Activated CD4-positive, alpha-beta T cell treated with anti-CD3 and anti-CD28 coated beads for 36 hours (primary cell): ENCODE data around the gene MAP3K3. TPM values are rescaled to one million over a fixed set of nuclear protein-coding genes. Genes with fewer than 3 reads are reported as not detected.

Experiments
- ATAC-seq: fragments of 200-7000 bp; cut with Tn5 transposase; one replicate; pipeline ENCODE4 v1.10.0; 2021; ENCODE audit warnings: mild to moderate bottlenecking, moderate library complexity
- CTCF ChIA-PET: fragments of 350-600 bp; sonication (Branson Sonifier 250); formaldehyde crosslinking; loops from one replicate; lab custom pipeline; 2021; ENCODE audit warnings: antibody characterized with exemption; lab: Charles Lee
- POLR2A ChIA-PET: fragments of 350-600 bp; sonication (Branson Sonifier 250); formaldehyde crosslinking; loops from one replicate; lab custom pipeline; 2021; ENCODE audit warnings: antibody characterized with exemption, inconsistent platforms; lab: Charles Lee
- DNase-seq: peaks from one replicate; pipeline ENCODE4 v3.0.0-alpha.2; 2020
- H3K27ac Mint-ChIP-seq: one replicate; pipeline ENCODE4 v1.8.0; 2021; ENCODE audit warnings: mixed read lengths
- H3K27me3 Mint-ChIP-seq: one replicate; pipeline ENCODE4 v1.8.0; 2021; ENCODE audit warnings: mixed read lengths
- H3K36me3 Mint-ChIP-seq: one replicate; pipeline ENCODE4 v1.8.0; 2021; ENCODE audit warnings: low read depth, mixed read lengths
- H3K4me1 Mint-ChIP-seq: one replicate; pipeline ENCODE4 v1.8.0; 2021; ENCODE audit warnings: mixed read lengths
- H3K4me3 Mint-ChIP-seq: one replicate; pipeline ENCODE4 v1.8.0; 2021; ENCODE audit warnings: mild to moderate bottlenecking, moderate library complexity, mixed read lengths
- H3K9me3 Mint-ChIP-seq: one replicate; pipeline ENCODE4 v1.8.0; 2021; ENCODE audit warnings: low read depth, mixed read lengths
- intact Hi-C, 2 experiments: fragments of 100-400 bp; cut with DNase I in 1 of 2; cut with micrococcal nuclease in 1 of 2; formaldehyde crosslinking; loops; one replicate each; pipeline versions ENCODE4 v1.14.2 to v1.15.1; 2022 to 2024; cut with DNase I, micrococcal nuclease
- total RNA-seq, 2 experiments: library from RNA; stranded (reverse); gene quantifications; one replicate each; pipeline ENCODE4 v1.2.3, GENCODE V29; 2021

The MAP3K3 gene
- total RNA-seq, 2 experiments from 2014 or later, result 22.4 to 22.9 TPM

DNA sequence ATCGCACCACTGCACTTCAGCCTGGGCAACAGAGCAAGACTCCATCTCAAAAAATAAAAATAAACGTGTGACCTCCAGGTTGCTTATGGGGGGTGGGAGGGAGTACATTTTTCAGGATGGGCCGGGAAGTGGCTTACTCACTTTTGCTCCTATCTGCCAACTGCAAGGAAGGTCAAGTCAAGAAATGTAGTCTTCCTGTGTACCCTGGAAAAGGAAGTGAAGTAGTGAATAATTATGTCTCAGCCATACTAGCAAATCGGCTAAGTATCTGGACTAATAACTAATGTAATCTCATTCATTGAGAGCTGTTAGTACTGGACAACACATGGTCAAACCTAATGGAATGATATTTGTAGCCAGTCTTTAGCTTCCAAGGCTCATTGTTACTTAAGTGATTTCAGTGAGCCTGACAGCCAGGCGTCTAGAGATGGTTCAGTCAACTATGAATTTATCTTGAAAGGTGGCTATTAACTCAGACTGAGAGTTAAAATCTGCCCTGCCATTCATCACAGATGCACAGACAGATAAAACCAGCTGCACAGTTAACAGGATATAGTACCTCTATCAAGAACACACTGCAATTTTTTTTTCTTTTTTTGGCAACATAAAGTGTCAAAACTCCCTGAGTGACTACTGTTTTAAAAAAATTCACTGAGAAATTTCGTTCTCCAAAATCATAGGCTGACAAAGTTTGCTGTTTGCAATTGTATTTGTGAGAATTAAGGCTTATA, 25.2 kb upstream of the MAP3K3 start:
- peaks cover 29% of the 10 kb centered on the region for H3K4me1 Mint-ChIP-seq
- H3K9me3 Mint-ChIP-seq, result no peaks in the 10 kb centered on the region
- no peaks in the 10 kb centered on the region for H3K27me3 Mint-ChIP-seq
- CTCF ChIA-PET, result interaction anchor here (0.6 to 1.6 kb wide), 3 partner anchors 46 to 264 kb away, joined by 3 read pairs; no protein-coding TSS in a partner anchor
- H3K4me3 Mint-ChIP-seq, result no peak overlapping the region
- POLR2A ChIA-PET, result interaction anchor here (0.5 to 1.0 kb wide), 2 partner anchors 15 to 46 kb away, joined by 3 to 4 read pairs; no protein-coding TSS in a partner anchor
- peak overlapping the region; percentile 13 for H3K27ac Mint-ChIP-seq
- DNase-seq (no peak), ATAC-seq (no peak)
- H3K36me3 Mint-ChIP-seq, result peaks cover 3% of the 10 kb centered on the region
- intact Hi-C loops, result no loop called here

GRCh38 chr17:63598281-63598680, 23.9 kb upstream of the MAP3K3 start:
- no peaks in the 10 kb centered on the region for H3K9me3 Mint-ChIP-seq
- DNase-seq (no peak), ATAC-seq (peak; percentile 19)
- H3K36me3 Mint-ChIP-seq, result peaks cover 7% of the 10 kb centered on the region
- ChIA-PET CTCF (no interaction called here), POLR2A (no interaction called here)
- H3K4me3 Mint-ChIP-seq, result no peak overlapping the region
- intact Hi-C loops, result no loop called here
- H3K27ac Mint-ChIP-seq, result no peak overlapping the region
- H3K4me1 Mint-ChIP-seq, result peaks cover 31% of the 10 kb centered on the region
- H3K27me3 Mint-ChIP-seq, result no peaks in the 10 kb centered on the region

- peaks cover 9% of the 10 kb centered on the region for H3K36me3 Mint-ChIP-seq
- H3K27ac Mint-ChIP-seq, result peak within 1 kb of the TSS; percentile 95
- ChIA-PET CTCF (interaction anchor here (0.8 to 2.7 kb wide), 3 partner anchors 10 to 173 kb away, joined by 3 to 21 read pairs (median 4); no protein-coding TSS in a partner anchor), POLR2A (interaction anchor here (1.2 kb wide), 1 partner anchor 50 kb away, joined by 4 read pairs; the partner anchor contains the start of gene DCAF7)
- peak; percentile 87 for DNase-seq
- peak within 1 kb of the TSS; percentile 97 for H3K4me3 Mint-ChIP-seq
- peaks cover 31% of the 10 kb centered on the region for H3K4me1 Mint-ChIP-seq
- H3K9me3 Mint-ChIP-seq, result no peaks in the 10 kb centered on the region
- intact Hi-C loops, result loop anchor here (1.0 to 2.0 kb wide), 3 partner anchors 21 to 51 kb away; partner anchors contain the start of genes DCAF7 (in 2 of the 2) and MAP3K3 (in 1 of the 2)
- ATAC-seq, result peak; percentile 94
- no peaks in the 10 kb centered on the region for H3K27me3 Mint-ChIP-seq
These were observed 21.4 kb upstream of the MAP3K3 start, which contains the start of gene TACO1 for GRCh38 chr17:63600569-63601438. TSS of gene TACO1 (plus strand) at chr17:63600895. CDS start at chr17:63601084, 189 bp downstream.

GRCh38 chr17:63601439-63602371, 20.5 kb upstream of the MAP3K3 start:
- no peak for DNase-seq
- Mint-ChIP-seq H3K4me1 (peaks cover 31% of the 10 kb centered on the region), H3K9me3 (no peaks in the 10 kb centered on the region), H3K27me3 (no peaks in the 10 kb centered on the region), H3K27ac (peak overlapping the region; percentile 95), H3K36me3 (peaks cover 11% of the 10 kb centered on the region), H3K4me3 (peak overlapping the region; percentile 97)
- no peak for ATAC-seq
- intact Hi-C loops, result loop anchor here in 1 of 2 experiments (2.0 kb wide), 1 partner anchor 51 kb away; the partner anchor contains the start of gene DCAF7
- ChIA-PET POLR2A (interaction anchor here (0.5 to 1.2 kb wide), 3 partner anchors 9 to 54 kb away, joined by 4 to 5 read pairs (median 5); partner anchors contain the start of gene DCAF7), CTCF (interaction anchor here (0.8 to 2.7 kb wide), 6 partner anchors 9 to 195 kb away, joined by 3 to 21 read pairs (median 4); no protein-coding TSS in a partner anchor)

DNA sequence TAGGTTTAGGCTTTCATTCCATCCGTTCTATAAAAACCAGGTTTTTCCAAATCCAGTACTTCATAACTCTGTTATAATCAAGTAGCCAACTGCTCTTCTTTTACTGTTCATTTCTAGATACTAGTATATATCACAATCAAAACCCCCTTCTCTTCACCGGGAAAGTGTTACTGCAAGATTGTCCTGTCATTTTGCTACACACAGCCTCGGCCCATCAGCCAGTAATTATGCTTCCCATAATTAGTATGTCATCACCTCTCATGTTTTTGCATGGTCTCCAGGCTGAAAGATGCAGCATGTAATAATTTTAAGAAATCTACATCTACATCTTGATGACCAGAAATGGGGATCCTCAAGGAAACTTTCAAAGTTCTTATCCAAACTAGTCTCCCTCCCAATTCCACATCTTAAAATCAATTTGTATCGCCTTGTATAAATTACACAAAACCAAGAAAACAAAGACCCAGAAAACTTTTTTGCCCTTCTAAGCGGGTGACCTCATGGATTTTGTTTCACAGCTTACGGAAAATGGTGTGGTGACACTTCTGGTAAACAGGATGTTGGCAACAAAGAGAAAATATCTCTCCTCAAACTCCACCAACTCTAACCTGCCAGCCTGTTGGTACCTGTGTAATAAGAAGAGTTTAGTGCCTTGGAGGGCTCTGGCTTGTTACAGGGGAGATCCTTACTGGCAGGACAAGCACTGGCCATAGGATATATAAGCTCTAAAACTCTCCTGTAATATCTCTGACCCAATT, 12.2 kb upstream of the MAP3K3 start:
- H3K27ac Mint-ChIP-seq, result peak overlapping the region; percentile 91
- peak; percentile 48 for DNase-seq
- CTCF ChIA-PET, result interaction anchor here (0.9 to 7.4 kb wide), 5 partner anchors 9 to 239 kb away, joined by 3 to 121 read pairs (median 5); partner anchors contain the start of genes DCAF7, MAP3K3 and TACO1
- POLR2A ChIA-PET, result interaction anchor here (1.2 to 2.2 kb wide), 2 partner anchors 8 to 12 kb away, joined by 5 to 15 read pairs; partner anchors contain the start of gene MAP3K3
- H3K27me3 Mint-ChIP-seq, result no peaks in the 10 kb centered on the region
- ATAC-seq, result peak; percentile 40
- H3K36me3 Mint-ChIP-seq, result peaks cover 32% of the 10 kb centered on the region
- intact Hi-C loops, result loop anchor here in 1 of 2 experiments (5.0 kb wide), 1 partner anchor 133 kb away; the partner anchor contains the start of gene ACE
- H3K4me1 Mint-ChIP-seq, result peaks cover 27% of the 10 kb centered on the region
- peak overlapping the region; percentile 7 for H3K4me3 Mint-ChIP-seq
- no peaks in the 10 kb centered on the region for H3K9me3 Mint-ChIP-seq

DNA sequence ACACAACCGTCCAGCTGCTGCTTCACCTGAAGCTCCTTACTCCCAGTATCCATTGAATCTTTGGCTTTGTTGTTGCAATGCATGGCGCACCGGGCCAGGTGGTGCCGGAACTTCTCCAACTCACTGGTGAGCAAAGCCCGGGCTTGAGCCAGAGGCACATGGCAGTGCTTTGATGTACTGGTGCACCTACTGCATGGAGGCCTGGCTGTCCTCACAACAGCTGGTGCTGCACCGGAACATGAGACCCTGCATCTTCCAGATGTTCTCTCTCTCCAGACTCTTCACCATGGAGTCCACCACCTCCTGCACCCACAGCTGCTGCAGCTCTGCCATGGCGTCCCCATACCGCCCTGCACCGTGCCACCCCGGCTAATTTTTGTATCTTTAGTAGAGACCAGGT, 11.4 kb upstream of the MAP3K3 start:
- intact Hi-C loops, result loop anchor here (1.0 to 5.0 kb wide), 2 partner anchors 61 to 134 kb away; partner anchors contain the start of genes ACE (in 1 of the 2) and DCAF7 (in 1 of the 2)

DNA sequence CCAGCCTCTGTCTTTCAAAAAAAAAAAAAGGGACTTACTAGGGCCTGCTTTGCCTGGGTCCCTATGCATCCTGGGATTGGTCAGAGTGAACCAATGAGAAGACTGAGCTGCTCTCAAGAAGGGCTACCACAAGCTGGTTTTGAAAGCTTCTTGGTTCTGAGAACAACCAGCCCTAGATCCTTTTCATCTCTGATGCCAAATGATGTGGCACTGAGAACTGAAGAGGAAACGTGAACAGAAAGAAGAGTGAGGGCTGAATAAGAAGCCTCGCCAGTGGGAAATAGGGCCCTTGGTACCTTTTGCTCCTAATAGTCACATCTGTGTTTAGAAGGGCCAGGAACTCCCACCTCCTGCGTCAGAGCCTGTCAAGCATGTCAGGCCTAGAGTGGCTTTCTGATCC, 10.9 kb upstream of the MAP3K3 start:
- Mint-ChIP-seq H3K4me1 (peaks cover 27% of the 10 kb centered on the region), H3K9me3 (no peaks in the 10 kb centered on the region), H3K36me3 (peaks cover 26% of the 10 kb centered on the region), H3K4me3 (peak overlapping the region; percentile 51), H3K27ac (peak overlapping the region; percentile 91), H3K27me3 (no peaks in the 10 kb centered on the region)
- peak; percentile 59 for DNase-seq
- CTCF ChIA-PET, result interaction anchor here (0.6 to 7.4 kb wide), 63 partner anchors 8 to 522 kb away, joined by 3 to 121 read pairs (median 5); partner anchors contain the start of genes ACE, DCAF7, MAP3K3 and TACO1
- ATAC-seq, result peak; percentile 85
- intact Hi-C loops, result loop anchor here (1.0 to 5.0 kb wide), 2 partner anchors 61 to 134 kb away; partner anchors contain the start of genes ACE (in 1 of the 2) and DCAF7 (in 1 of the 2)
- POLR2A ChIA-PET, result interaction anchor here (0.6 to 2.2 kb wide), 11 partner anchors 10 to 978 kb away, joined by 3 to 15 read pairs (median 5); partner anchors contain the start of gene MAP3K3

More for the DNA sequence above, 11.4 kb upstream of the MAP3K3 start:
- Mint-ChIP-seq H3K4me3 (peak overlapping the region; percentile 51), H3K27me3 (no peaks in the 10 kb centered on the region), H3K9me3 (no peaks in the 10 kb centered on the region), H3K36me3 (peaks cover 27% of the 10 kb centered on the region), H3K4me1 (peaks cover 27% of the 10 kb centered on the region), H3K27ac (peak overlapping the region; percentile 91)
- no peak for ATAC-seq
- CTCF ChIA-PET, result interaction anchor here (0.9 to 7.4 kb wide), 25 partner anchors 9 to 482 kb away, joined by 3 to 121 read pairs (median 6); partner anchors contain the start of genes DCAF7, MAP3K3 and TACO1
- POLR2A ChIA-PET, result interaction anchor here (0.7 to 2.2 kb wide), 5 partner anchors 9 to 103 kb away, joined by 3 to 15 read pairs (median 5); partner anchors contain the start of gene MAP3K3
- peak; percentile 9 for DNase-seq

DNA sequence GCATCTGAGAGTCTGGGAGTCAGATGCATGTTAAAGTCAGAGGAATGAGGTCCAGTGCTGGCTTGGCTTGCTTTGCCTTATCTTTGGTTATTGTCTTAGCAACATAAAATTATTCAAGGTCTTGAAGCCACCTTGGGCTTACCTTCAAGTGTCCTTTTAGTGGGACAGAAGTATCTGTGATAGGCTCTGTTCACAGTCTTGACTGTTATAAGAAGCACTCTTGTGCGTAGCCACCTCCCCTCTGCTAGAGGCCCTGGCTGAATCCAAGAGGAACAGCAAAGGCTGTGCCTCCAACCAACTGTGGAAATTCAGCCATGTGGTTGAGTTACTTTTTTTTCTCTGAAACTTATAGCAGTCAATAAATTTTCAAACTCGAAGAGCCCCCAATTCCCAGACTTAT, 8.6 kb upstream of the MAP3K3 start:
- Mint-ChIP-seq H3K27ac (no peak overlapping the region), H3K9me3 (no peaks in the 10 kb centered on the region), H3K4me3 (no peak overlapping the region), H3K4me1 (peaks cover 27% of the 10 kb centered on the region), H3K27me3 (no peaks in the 10 kb centered on the region), H3K36me3 (peaks cover 18% of the 10 kb centered on the region)
- intact Hi-C loops, result loop anchor here in 1 of 2 experiments (5.0 kb wide), 1 partner anchor 136 kb away; the partner anchor contains the start of gene ACE
- POLR2A ChIA-PET, result no interaction called here
- CTCF ChIA-PET, result interaction anchor here (0.6 to 7.4 kb wide), 6 partner anchors 9 to 187 kb away, joined by 3 to 121 read pairs (median 18); partner anchors contain the start of gene MAP3K3
- ATAC-seq (no peak), DNase-seq (no peak)
